Erythroblast (primary cell): ENCODE data around the gene SNX30.

Source experiments
- GATA1 ChIP-seq: IDR thresholded peaks from 2 replicates; pipeline ENCODE4 v1.6.1; 2011; ENCODE audit warnings: low read depth, mild to moderate bottlenecking, control low read depth, low read length, moderate library complexity
- POLR2A ChIP-seq: IDR thresholded peaks from 2 replicates; pipeline ENCODE4 v1.6.1; 2011; ENCODE audit warnings: mild to moderate bottlenecking, low read length

DNA sequence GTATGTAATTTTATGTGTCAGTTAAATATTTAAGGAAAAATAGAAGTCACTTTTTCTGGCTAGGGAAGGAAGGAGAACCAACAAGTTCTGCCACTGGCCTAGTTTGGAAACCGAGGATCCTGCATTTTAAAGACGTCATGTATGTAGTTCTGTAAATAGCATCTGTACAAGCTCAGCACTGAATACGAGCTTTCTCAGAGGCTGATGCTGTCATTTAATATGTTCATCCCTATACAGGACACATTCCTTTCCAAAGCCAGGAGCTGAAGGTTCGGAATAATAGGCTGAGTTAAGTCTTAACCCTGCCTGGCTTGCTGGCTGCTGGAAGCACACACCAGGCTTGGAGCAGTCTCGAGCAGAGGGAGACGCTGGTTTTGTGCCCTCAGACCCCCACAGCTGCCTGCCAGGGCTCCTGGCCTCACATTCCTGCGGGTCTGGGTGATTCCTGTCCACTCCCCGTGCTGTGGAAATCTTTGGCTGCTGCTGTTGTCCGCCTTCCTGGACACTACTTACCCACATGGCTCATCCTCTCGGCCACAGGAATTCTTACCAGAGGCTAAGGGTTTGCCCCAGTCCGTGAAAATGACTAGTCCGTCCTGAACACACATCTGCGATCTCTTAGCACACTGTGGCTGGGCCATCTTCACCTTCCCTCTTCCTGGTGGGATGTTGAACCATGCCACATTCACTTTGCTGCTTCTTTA, 103.5 kb downstream of the SNX30 start:
- no peak for TF ChIP-seq POLR2A
- no peak for TF ChIP-seq GATA1
